Effector memory CD4-positive, alpha-beta T cell (primary cell): ENCODE results near the gene ARHGAP26.

ENCODE experiments used
- DNase-seq, 3 donors: peaks; one replicate each; pipeline ENCODE4 v3.0.0-alpha.2; 2020
- H3K27ac ChIP-seq: 2 replicates; pipeline ENCODE4 v1.7.0; 2013; ENCODE audit warnings: mild to moderate bottlenecking, low read length, moderate library complexity; ENCODE audit not compliant: insufficient read depth, poor library complexity, severe bottlenecking
- H3K27me3 ChIP-seq: replicated peaks from 2 replicates; pipeline ENCODE4 v1.7.0; 2013; ENCODE audit warnings: mild to moderate bottlenecking, low read length; ENCODE audit not compliant: insufficient read depth, control insufficient read depth, poor library complexity, severe bottlenecking
- H3K36me3 ChIP-seq: 2 replicates; pipeline ENCODE4 v1.7.0; 2013; ENCODE audit warnings: mild to moderate bottlenecking, low read length, moderate library complexity; ENCODE audit not compliant: control insufficient read depth, insufficient read depth
- H3K4me1 ChIP-seq: 2 replicates; pipeline ENCODE4 v1.7.0; 2013; ENCODE audit warnings: low read length, mild to moderate bottlenecking; ENCODE audit not compliant: control insufficient read depth, insufficient read depth, poor library complexity, severe bottlenecking
- H3K4me3 ChIP-seq: 2 replicates; pipeline ENCODE4 v1.7.0; 2013; ENCODE audit warnings: low read length, low read depth, mild to moderate bottlenecking; ENCODE audit not compliant: insufficient read depth, poor library complexity, severe bottlenecking
- H3K9me3 ChIP-seq: 2 replicates; pipeline ENCODE4 v1.7.0; 2013; ENCODE audit warnings: mild to moderate bottlenecking, low read length, moderate library complexity; ENCODE audit not compliant: control insufficient read depth

ARHGAP26 gene

GRCh38 chr5:142883025-142883424 is 112.8 kb downstream of the ARHGAP26 start:
- no peaks in the 10 kb centered on the region for H3K4me1 ChIP-seq
- H3K4me3 ChIP-seq, result no peak overlapping the region
- no peaks in the 10 kb centered on the region for H3K9me3 ChIP-seq
- no peak for DNase-seq
- no peaks in the 10 kb centered on the region for H3K27me3 ChIP-seq
- no peak overlapping the region for H3K27ac ChIP-seq
- no peaks in the 10 kb centered on the region for H3K36me3 ChIP-seq

- no peaks in the 10 kb centered on the region for H3K4me1 ChIP-seq
- no peak for DNase-seq
- H3K27ac ChIP-seq, result no peak overlapping the region
- no peaks in the 10 kb centered on the region for H3K27me3 ChIP-seq
- H3K36me3 ChIP-seq, result no peaks in the 10 kb centered on the region
- H3K9me3 ChIP-seq, result no peaks in the 10 kb centered on the region
- no peak overlapping the region for H3K4me3 ChIP-seq
Measured at GRCh38 chr5:142883438-142883837, 113.3 kb downstream of the ARHGAP26 start.

GRCh38 chr5:142884029-142884428 is 113.9 kb downstream of the ARHGAP26 start:
- H3K4me3 ChIP-seq, result no peak overlapping the region
- no peak overlapping the region for H3K27ac ChIP-seq
- no peaks in the 10 kb centered on the region for H3K36me3 ChIP-seq
- H3K9me3 ChIP-seq, result no peaks in the 10 kb centered on the region
- no peak for DNase-seq
- H3K4me1 ChIP-seq, result no peaks in the 10 kb centered on the region
- H3K27me3 ChIP-seq, result no peaks in the 10 kb centered on the region

GRCh38 chr5:142886211-142886610 is 116.0 kb downstream of the ARHGAP26 start:
- DNase-seq, result no peak
- Histone ChIP-seq H3K9me3 (no peaks in the 10 kb centered on the region), H3K36me3 (no peaks in the 10 kb centered on the region), H3K4me1 (no peaks in the 10 kb centered on the region), H3K27ac (no peak overlapping the region), H3K27me3 (no peaks in the 10 kb centered on the region), H3K4me3 (no peak overlapping the region)

GRCh38 chr5:142886956-142887355 is 116.8 kb downstream of the ARHGAP26 start:
- H3K4me3 ChIP-seq, result no peak overlapping the region
- no peaks in the 10 kb centered on the region for H3K9me3 ChIP-seq
- H3K27me3 ChIP-seq, result no peaks in the 10 kb centered on the region
- H3K36me3 ChIP-seq, result no peaks in the 10 kb centered on the region
- DNase-seq, result no peak
- no peaks in the 10 kb centered on the region for H3K4me1 ChIP-seq
- H3K27ac ChIP-seq, result no peak overlapping the region

- Histone ChIP-seq H3K27ac (no peak overlapping the region), H3K27me3 (no peaks in the 10 kb centered on the region), H3K4me3 (no peak overlapping the region), H3K9me3 (no peaks in the 10 kb centered on the region), H3K36me3 (no peaks in the 10 kb centered on the region), H3K4me1 (no peaks in the 10 kb centered on the region)
- peak in 1 of 3 donors; percentile 11 for DNase-seq
Measured at GRCh38 chr5:142888469-142889085, 118.4 kb downstream of the ARHGAP26 start.

GRCh38 chr5:142892021-142892420 is 121.8 kb downstream of the ARHGAP26 start:
- no peak for DNase-seq
- H3K27ac ChIP-seq, result no peak overlapping the region
- H3K9me3 ChIP-seq, result no peaks in the 10 kb centered on the region
- H3K27me3 ChIP-seq, result no peaks in the 10 kb centered on the region
- no peaks in the 10 kb centered on the region for H3K4me1 ChIP-seq
- peaks cover 5% of the 10 kb centered on the region for H3K36me3 ChIP-seq
- no peak overlapping the region for H3K4me3 ChIP-seq

GRCh38 chr5:142894315-142894714 is 124.1 kb downstream of the ARHGAP26 start:
- Histone ChIP-seq H3K4me1 (no peaks in the 10 kb centered on the region), H3K27me3 (no peaks in the 10 kb centered on the region), H3K4me3 (no peak overlapping the region), H3K9me3 (no peaks in the 10 kb centered on the region), H3K36me3 (peaks cover 5% of the 10 kb centered on the region), H3K27ac (no peak overlapping the region)
- no peak for DNase-seq

GRCh38 chr5:142894749-142895148 is 124.6 kb downstream of the ARHGAP26 start:
- no peak overlapping the region for H3K4me3 ChIP-seq
- H3K27me3 ChIP-seq, result no peaks in the 10 kb centered on the region
- DNase-seq, result no peak
- no peaks in the 10 kb centered on the region for H3K9me3 ChIP-seq
- H3K4me1 ChIP-seq, result no peaks in the 10 kb centered on the region
- H3K36me3 ChIP-seq, result peaks cover 5% of the 10 kb centered on the region
- H3K27ac ChIP-seq, result no peak overlapping the region

GRCh38 chr5:142896325-142897007 is 126.3 kb downstream of the ARHGAP26 start:
- no peak overlapping the region for H3K4me3 ChIP-seq
- no peaks in the 10 kb centered on the region for H3K9me3 ChIP-seq
- peaks cover 5% of the 10 kb centered on the region for H3K36me3 ChIP-seq
- H3K4me1 ChIP-seq, result no peaks in the 10 kb centered on the region
- H3K27ac ChIP-seq, result no peak overlapping the region
- H3K27me3 ChIP-seq, result no peaks in the 10 kb centered on the region
- DNase-seq, result no peak
